Activated effector memory CD4-positive, alpha-beta T cell treated with anti-CD3 and anti-CD28 coated beads, Interleukin-2, amount 50 U/mL, for 16 hours (primary cell): ENCODE measurements around the gene ATP5PO.
"Not testable (repeated sequence)": the region's sequence is repeated elsewhere in the genome, so short reads cannot be mapped to it uniquely, and the experiment has no call there.

Experiments
- DNase-seq: peaks from one replicate; pipeline ENCODE4 v3.0.0-alpha.2; 2020

The ATP5PO gene

GRCh38 chr21:33940164-33940880 lies 24.7 kb upstream of the ATP5PO start:
- no peak for DNase-seq

DNA sequence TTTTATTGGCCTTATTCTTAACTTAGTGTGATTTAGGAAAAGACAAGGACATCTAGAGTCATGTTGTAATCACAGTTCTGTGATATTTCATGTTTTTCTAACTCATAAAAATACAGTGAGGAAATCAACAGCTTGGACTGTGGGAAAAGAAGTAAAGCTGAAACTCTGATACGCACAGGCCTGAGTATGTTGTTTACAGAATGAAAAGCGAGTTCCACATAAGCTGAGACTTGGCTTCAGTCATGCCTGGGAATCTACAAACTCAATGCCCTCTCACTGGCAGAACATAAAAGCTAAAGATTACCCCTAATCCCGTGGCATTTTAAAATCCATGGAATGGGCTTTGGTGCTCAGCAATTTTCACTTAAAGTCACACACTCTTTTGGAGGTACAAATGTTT lies 23.6 kb upstream of the ATP5PO start:
- no peak for DNase-seq

DNA sequence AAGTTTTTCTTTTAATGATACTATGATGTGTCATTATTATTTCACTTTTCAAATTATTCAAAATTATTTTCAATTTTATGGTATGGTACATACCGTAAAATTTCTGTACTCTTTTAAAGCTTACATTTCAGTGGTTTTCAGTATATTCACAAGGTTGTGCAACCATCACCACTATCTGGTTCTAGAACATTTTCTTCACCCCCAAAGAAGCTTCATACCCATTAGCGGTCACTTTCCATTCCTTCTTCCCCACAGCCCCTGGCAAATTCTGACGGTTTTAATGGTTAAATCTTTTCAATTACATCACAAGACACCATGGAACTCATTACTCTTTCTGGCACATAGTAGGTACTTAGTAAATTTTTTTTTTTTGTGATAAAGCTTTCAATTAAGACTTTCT lies 22.8 kb upstream of the ATP5PO start:
- no peak for DNase-seq

DNA sequence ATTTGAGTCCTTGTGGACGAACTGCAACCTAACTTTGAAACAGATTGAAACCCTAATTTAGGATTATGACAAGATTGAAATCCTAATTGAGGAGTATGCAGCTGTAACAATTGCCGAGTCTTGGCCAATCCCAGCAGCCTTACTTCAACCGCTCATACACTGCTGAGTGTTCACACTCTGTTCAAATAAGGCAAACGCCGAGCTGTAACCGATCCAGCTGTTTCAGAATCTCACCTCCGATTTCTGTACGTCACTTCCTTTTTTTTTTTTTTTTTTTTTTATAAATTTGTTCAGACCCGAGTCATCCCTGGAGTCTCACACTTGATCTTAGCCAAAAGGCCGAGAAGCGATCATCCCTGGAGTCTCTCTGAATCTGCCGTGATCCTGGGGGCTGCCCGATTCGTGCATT lies 22.3 kb upstream of the ATP5PO start:
- DNase-seq = peak; percentile 78

DNA sequence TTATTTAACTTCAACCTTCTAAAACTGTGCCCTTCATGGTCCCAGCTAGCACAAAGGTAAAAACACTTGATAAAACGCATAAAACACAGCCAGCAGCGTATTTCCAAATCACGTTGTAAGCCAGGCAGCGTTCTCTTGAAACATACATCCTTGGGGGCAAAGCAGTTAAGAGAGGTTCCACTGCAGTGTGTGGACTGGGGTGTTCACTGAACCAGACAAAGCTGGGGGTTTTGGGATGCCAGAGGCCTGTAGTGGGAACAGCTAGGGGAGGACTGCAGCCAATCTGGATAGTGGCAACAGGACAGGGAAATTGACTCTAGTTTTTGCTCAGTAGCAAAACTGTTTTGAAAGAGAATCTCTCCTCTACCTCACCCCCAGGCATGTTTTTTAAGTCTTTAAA lies 21.5 kb upstream of the ATP5PO start:
- DNase-seq = no peak

DNA sequence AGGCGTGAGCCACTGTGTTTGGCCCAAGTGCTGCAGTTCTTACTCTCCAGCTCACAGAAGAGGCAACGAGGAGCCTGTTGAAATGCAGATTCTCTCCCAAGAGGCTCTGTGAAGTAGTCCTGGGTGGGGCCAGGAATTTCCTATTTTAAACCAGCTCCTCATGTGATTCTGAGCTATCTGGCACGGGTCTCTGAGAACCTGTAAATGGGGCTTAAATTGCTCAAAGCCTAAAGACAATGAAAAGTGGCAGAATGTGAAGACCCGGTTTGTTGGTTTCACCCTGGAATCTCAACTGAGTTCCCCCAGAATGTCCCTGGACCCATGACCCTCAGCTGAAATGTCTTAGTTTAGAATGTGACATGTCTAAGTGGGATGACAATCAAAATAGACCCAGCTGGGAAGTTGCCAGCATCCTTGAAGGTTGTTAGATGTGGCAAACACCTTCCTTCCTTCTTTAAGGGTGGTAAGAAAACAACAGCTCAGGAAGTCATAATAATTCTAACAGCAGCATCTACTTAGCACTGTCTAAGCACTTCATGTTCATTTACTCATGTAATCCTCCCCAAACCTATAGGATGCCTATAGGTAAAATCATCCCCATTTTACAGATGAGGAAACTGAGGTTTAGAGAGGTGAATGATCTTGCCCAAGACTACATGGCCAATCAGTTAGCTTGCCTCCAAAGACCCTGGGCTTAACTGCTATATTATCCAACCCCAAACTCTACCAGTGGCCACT lies 20.9 kb upstream of the ATP5PO start:
- no peak for DNase-seq

DNA sequence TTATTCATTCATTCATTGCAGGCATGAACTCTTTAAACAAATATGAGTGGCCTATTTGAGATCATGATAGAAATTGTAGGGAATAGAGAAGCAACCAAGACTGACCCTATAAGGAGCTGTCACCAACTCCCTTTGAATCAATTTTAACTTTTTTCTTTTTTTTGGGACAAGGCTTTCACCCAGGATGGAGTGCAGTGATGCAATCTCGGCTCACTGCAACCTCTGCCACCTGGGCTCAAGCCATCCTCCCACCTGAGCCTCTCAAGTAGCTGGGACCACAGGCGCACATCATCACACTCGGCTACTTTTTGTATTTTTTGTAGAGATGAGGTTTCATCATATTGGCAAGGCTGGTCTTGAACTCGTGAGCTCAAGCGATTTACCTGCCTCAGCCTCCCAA lies 17.1 kb upstream of the ATP5PO start:
- DNase-seq = no peak

DNA sequence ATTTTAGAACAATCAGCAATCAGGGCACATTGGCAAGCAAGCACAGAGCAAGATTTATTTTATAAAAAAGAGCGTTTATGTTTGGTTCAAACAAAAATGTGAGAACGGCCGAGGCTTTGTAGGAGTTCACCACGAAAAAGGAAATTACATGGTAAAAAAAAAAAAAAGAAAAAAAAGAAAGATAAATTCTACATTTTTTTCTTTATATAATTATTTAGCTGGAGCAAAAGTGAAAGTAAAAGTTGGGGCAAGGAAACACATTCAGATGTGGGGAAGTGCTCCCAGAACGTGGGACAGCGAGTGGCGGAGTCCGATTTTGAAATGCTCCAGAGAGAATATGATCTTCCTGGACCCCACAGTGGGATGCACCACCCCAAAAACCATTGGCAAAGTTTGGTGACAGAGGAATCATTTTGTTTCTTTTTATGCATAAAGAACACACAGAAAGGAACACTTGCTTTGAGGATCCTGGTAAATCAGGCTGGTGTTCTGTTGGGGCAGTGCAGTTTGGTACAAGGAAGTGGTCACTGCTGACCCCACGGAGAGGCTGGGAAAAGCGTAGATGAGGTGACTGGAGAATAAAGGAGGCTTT lies 16.3 kb upstream of the ATP5PO start:
- DNase-seq = peak; percentile 74

- peak; percentile 87 for DNase-seq
These were observed 15.6 kb upstream of the ATP5PO start for GRCh38 chr21:33931052-33931798.

DNA sequence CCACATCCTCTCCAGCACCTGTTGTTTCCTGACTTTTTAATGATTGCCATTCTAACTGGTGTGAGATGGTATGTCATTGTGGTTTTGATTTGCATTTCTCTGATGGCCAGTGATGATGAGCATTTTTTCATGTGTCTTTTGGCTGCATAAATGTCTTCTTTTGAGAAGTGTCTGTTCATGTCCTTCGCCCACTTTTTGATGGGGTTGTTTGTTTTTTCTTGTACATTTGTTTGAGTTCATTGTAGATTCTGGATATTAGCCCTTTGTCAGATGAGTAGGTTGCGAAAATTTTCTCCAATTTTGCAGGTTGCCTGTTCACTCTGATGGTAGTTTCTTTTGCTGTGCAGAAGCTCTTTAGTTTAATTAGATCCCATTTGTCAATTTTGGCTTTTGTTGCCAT lies 10.6 kb upstream of the ATP5PO start:
- DNase-seq = not testable (repeated sequence)

DNA sequence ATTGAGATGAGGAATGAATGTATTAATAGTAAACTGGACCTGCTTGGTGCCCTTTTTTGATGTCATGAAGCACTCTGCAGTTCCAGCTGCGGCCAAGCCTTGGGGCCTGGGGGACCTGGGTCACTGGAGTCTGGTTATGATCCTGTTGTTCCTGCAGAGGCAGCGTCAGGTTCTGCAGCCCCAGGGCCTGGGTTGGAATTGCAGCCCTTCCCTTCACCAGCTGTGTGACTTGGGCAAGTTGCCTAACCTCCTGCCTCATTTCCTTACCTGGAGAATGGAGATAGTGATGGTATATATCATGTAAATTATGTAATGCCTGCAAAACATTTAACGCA lies 9.1 kb upstream of the ATP5PO start:
- DNase-seq = no peak

- peak; percentile 96 for DNase-seq
These were observed 8.6 kb upstream of the ATP5PO start for GRCh38 chr21:33924079-33924765.

GRCh38 chr21:33917421-33917820 lies 1.8 kb upstream of the ATP5PO start:
- no peak for DNase-seq

DNA sequence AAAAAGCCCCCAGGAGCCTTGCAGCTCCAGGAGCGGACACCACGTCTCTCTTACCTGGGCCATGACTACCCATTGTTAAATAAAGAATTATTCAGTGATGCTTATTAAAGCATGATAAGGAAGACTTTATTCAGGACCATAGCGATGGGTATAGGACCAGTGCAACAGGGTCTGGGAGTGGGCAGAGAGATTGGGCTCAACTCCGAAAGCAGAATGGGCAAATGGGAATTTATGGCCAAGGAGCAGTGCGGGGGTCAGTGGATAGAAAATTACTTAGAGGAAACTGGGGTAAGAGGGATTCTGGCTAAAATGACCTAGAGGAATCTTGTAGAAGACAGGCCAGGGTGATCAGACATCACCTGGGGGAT lies 580 bp upstream of the ATP5PO start:
- no peak for DNase-seq

- no peak for DNase-seq
These were observed 1.4 kb downstream of the ATP5PO start for GRCh38 chr21:33914188-33914587.

GRCh38 chr21:33909756-33910155 lies 5.8 kb downstream of the ATP5PO start:
- no peak for DNase-seq

GRCh38 chr21:33908760-33909159 lies 6.8 kb downstream of the ATP5PO start:
- DNase-seq = no peak

- no peak for DNase-seq
These were observed 11.6 kb downstream of the ATP5PO start for GRCh38 chr21:33904041-33904440.

GRCh38 chr21:33902349-33902748 lies 13.3 kb downstream of the ATP5PO start:
- no peak for DNase-seq

DNA sequence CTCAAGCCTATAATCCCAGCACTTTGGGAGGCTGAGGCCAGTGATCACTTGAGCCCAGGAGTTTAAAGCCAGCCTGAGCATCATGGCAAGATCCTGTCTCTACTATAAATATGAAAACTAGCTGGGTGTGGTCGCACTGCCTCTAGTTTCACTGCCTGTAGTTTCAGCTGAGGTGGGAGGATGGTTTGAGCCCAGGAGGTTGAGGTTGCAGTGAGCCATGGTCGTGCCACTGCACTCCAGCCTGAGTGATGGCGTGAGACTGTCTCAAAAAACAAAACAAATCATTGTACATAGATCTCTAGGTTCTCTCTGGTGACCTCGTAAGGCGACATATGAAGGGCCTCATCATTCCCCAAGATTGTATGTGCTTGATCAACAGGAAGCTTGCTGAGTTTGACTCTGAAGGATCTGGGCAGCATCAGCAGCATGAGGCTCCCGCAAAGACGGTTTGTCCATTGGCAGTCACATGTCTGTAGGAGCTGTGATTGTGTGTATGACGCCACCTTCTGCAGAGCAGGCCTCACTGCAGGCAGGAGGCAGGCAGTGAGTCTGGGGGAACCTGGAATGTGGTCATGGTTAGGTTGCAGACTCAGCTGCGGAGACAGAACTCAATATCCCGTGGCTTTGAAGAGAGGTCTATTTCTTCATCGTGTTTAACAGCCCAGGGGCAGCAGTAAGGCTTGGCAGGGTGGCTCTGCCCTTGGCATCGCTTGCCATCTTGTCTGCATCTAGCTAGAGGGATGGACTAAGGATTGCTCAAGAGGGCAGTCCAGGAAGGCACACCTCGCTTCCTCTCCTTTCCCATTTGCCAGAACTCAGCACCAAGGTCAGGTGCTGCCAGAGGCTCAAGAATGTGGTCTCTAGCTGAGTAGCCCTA lies 14.0 kb downstream of the ATP5PO start:
- no peak for DNase-seq

DNA sequence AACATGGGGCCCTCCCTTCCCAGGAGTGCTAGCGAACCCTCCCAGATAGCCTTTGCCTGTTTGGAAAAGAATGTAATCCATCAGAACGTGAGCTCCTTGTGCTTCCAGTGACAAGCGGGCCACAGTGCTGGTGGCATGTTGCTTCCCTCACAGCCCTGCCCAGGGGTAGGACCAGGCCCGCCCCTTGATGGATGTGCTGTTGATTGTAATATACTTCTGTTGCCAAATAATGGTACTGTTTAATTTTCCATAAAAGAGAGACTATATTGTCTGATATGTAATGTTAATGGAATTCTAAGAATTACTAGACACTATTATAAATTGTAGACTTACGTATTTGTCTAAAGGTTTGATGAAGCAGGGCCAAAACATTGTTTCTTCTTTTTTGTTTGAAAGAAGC lies 16.4 kb downstream of the ATP5PO start:
- DNase-seq = no peak

- no peak for DNase-seq
These were observed 17.0 kb downstream of the ATP5PO start for GRCh38 chr21:33898586-33898985.
